ENCODE measurements around the gene PCGF5.

Gene PCGF5

DNA sequence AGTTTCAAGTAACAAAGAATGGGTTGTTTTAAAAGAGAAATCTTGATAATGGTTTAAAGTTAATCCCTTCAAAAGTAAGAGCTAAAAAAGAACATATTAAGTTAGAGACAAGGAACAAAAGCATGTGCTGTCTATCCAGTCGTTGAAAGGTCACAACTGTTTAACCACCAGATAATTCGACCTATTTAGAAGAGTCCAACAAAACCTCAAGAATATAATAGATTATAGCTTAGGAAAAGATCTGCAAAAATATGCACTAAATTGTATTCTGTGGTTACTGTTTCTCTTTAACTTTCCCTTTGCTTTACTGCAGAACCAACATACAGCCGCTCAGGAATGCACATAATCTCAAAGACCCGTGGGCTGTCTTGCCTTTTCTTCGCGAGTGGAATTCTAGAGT is 74.9 kb downstream of the PCGF5 start:
- Histone ChIP-seq H3K4me1 (ENCODE audit: insufficient read depth, low read length, poor library complexity, severe bottlenecking) (peaks cover 19% of the 10 kb centered on the region), H3K36me3 (ENCODE audit: insufficient read depth, low read length) (no peaks in the 10 kb centered on the region), H3K27me3 (ENCODE audit: insufficient read depth, low read length, poor library complexity, severe bottlenecking) (no peaks in the 10 kb centered on the region), H3K9ac (ENCODE audit: low read depth, low read length, poor library complexity, severe bottlenecking) (no peak overlapping the region), H3K9me3 (ENCODE audit: insufficient read depth, low read depth, low read length) (no peaks in the 10 kb centered on the region), H3F3A (ENCODE audit: low read depth) (no peaks in the 10 kb centered on the region), H3K79me2 (ENCODE audit: insufficient read depth, low read length) (no peaks in the 10 kb centered on the region), H3K4me3 (ENCODE audit: low read length, poor library complexity, severe bottlenecking) (no peak overlapping the region), H3K9me2 (replicated peaks; ENCODE audit: low read depth, low read length) (no peaks in the 10 kb centered on the region), H2AFZ (ENCODE audit: low read length) (no peak overlapping the region), H3K4me2 (ENCODE audit: low read depth, low read length, poor library complexity, severe bottlenecking) (no peak overlapping the region), H4K20me1 (ENCODE audit: insufficient read depth, low read length, poor library complexity, severe bottlenecking) (no peaks in the 10 kb centered on the region)
- TF ChIP-seq EZH2phosphoT487 (IDR thresholded peaks at IDR 0.05; ENCODE audit: borderline replicate concordance) (no peak), CTCF (conservative IDR thresholded peaks at IDR 0.05; ENCODE audit: low read length) (no peak)

DNA sequence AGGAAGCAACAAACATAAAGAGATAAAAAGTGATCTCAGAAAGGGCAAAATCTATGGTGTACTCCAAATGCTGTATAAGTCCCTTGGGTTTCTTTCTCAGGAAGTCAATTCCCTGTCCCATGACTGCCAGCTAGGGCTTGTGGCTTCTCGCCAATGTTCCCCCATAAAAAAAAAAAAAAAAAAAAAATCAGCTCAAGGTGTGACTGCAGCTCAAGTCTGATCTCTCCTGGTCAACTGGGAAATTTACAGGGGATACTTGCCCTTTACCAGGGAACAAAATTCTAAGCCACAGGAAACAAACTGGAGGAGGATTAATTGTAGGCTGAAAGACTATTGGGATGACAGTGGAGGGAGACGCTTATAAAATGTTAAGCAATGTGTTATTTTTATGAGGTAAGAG is 76.0 kb downstream of the PCGF5 start:
- no peak overlapping the region for H3K9ac ChIP-seq (ENCODE audit: low read depth, low read length, poor library complexity, severe bottlenecking)

DNA sequence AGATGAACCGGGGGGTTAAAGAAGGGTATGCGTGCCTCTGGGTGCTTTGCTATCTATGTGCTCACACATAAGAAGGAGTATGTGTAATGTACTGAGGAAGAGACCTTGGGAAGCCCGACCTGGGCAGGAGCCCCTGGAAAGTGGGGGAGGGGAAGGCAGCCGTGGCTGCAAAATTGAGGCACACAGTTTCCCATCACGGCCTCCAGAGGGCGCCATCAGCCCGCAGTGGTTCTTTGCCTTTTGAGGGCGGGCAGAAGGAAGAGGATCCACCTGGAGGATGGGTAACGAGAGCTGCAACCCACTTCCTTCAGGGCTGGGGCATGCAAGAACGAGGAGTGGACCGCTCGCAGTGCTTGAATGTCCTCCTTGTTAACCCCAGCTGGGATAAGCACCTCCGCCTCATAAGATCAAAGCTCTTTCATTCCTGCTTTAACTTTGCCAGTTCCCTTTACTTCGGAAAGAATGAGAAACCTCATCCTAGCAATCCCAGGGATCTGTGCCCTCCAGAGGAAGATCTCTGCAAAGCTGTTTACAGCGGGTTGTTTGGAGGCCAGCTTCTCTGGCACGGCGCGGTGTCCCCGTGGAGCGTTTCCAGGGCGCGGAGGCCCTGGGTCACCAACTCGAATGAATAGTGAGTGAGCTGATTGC is 77.9 kb downstream of the PCGF5 start:
- Histone ChIP-seq H3K27me3 (ENCODE audit: insufficient read depth, low read length, poor library complexity, severe bottlenecking) (no peaks in the 10 kb centered on the region), H3K4me3 (ENCODE audit: low read length, poor library complexity, severe bottlenecking) (peak overlapping the region; percentile 60), H3K4me1 (ENCODE audit: insufficient read depth, low read length, poor library complexity, severe bottlenecking) (peaks cover 19% of the 10 kb centered on the region), H3K79me2 (ENCODE audit: insufficient read depth, low read length) (no peaks in the 10 kb centered on the region), H3K36me3 (ENCODE audit: insufficient read depth, low read length) (no peaks in the 10 kb centered on the region), H3K9me3 (ENCODE audit: insufficient read depth, low read depth, low read length) (no peaks in the 10 kb centered on the region), H3F3A (ENCODE audit: low read depth) (no peaks in the 10 kb centered on the region), H3K9ac (ENCODE audit: low read depth, low read length, poor library complexity, severe bottlenecking) (peak overlapping the region; percentile 34), H3K4me2 (ENCODE audit: low read depth, low read length, poor library complexity, severe bottlenecking) (peak overlapping the region; percentile 67), H4K20me1 (ENCODE audit: insufficient read depth, low read length, poor library complexity, severe bottlenecking) (no peaks in the 10 kb centered on the region), H3K9me2 (replicated peaks; ENCODE audit: low read depth, low read length) (no peaks in the 10 kb centered on the region), H2AFZ (ENCODE audit: low read length) (peak overlapping the region; percentile 84)
- no peak for TF ChIP-seq EZH2phosphoT487 (IDR thresholded peaks at IDR 0.05; ENCODE audit: borderline replicate concordance)
- peak; percentile 92 for TF ChIP-seq CTCF (conservative IDR thresholded peaks at IDR 0.05; ENCODE audit: low read length)

More for the DNA sequence above, 76.0 kb downstream of the PCGF5 start:
- Histone ChIP-seq H3K4me1 (ENCODE audit: insufficient read depth, low read length, poor library complexity, severe bottlenecking) (peaks cover 19% of the 10 kb centered on the region), H3K36me3 (ENCODE audit: insufficient read depth, low read length) (no peaks in the 10 kb centered on the region), H2AFZ (ENCODE audit: low read length) (no peak overlapping the region), H3K9me2 (replicated peaks; ENCODE audit: low read depth, low read length) (no peaks in the 10 kb centered on the region), H4K20me1 (ENCODE audit: insufficient read depth, low read length, poor library complexity, severe bottlenecking) (no peaks in the 10 kb centered on the region), H3K9me3 (ENCODE audit: insufficient read depth, low read depth, low read length) (no peaks in the 10 kb centered on the region), H3K4me3 (ENCODE audit: low read length, poor library complexity, severe bottlenecking) (no peak overlapping the region), H3K4me2 (ENCODE audit: low read depth, low read length, poor library complexity, severe bottlenecking) (no peak overlapping the region), H3K79me2 (ENCODE audit: insufficient read depth, low read length) (no peaks in the 10 kb centered on the region), H3F3A (ENCODE audit: low read depth) (no peaks in the 10 kb centered on the region), H3K27me3 (ENCODE audit: insufficient read depth, low read length, poor library complexity, severe bottlenecking) (no peaks in the 10 kb centered on the region)
- TF ChIP-seq EZH2phosphoT487 (IDR thresholded peaks at IDR 0.05; ENCODE audit: borderline replicate concordance), result no peak
- peak; percentile 69 for TF ChIP-seq CTCF (conservative IDR thresholded peaks at IDR 0.05; ENCODE audit: low read length)
